HCT116 (cell line): ENCODE measurements around the gene SYTL2. TPM values are rescaled to one million over a fixed set of nuclear protein-coding genes. Genes with fewer than 3 reads are reported as not detected.

ENCODE experiments used
- ATAC-seq: fragments of 200-7000 bp; cut with Tn5 transposase; 2 replicates; pipeline ENCODE4 v1.9.1; 2020; ENCODE audit warnings: mild to moderate bottlenecking, moderate library complexity
- BruUV-seq: library from RNA; stranded (reverse); fragments of 400-500 nt; replicated peaks from 2 replicates; lab custom pipeline; 2021; lab: Mats Ljungman, UMichigan
- CTCF ChIA-PET: fragments of 300-600 bp; sonication (Branson Sonifier 250); formaldehyde crosslinking; loops from one replicate; lab custom pipeline; 2021; ENCODE audit warnings: antibody characterized with exemption; lab: Charles Lee
- POLR2A ChIA-PET: fragments of 300-600, 350-600 bp; sonication (Branson Sonifier 250); formaldehyde crosslinking; loops from one replicate; lab custom pipeline; 2021; ENCODE audit warnings: antibody characterized with exemption; lab: Charles Lee
- RAD21 ChIA-PET, 2 experiments: fragments of 300-600 bp; sonication (Branson Sonifier 250); formaldehyde crosslinking; loops; one replicate each; lab custom pipeline; 2023; ENCODE audit warnings: low total read pairs in 2 of 2; ENCODE audit not compliant: uncharacterized antibody in 2 of 2, unreplicated experiment in 2 of 2, low non-redundant PET in 1 of 2; lab: Charles Lee
- DNase-seq: peaks from one replicate; pipeline ENCODE4 v3.0.0-alpha.2; 2010; ENCODE audit warnings: low read depth, low spot score
- H2AFZ ChIP-seq: fragments of 200-600 bp; shearing (Covaris generic), sonication (generic); 2 replicates; pipeline ENCODE4 v1.6.1; 2017; ENCODE audit warnings: low read depth, mixed run types, mixed read lengths, antibody characterized with exemption, low read length; ENCODE audit not compliant: poor library complexity, severe bottlenecking
- H3K27ac ChIP-seq: 2 replicates; pipeline ENCODE4 v1.5.1; 2012; ENCODE audit warnings: low read depth, low read length
- H3K27me3 ChIP-seq: fragments of 200-600 bp; sonication (generic); 2 replicates; pipeline ENCODE4 v1.6.1; 2016; ENCODE audit warnings: mixed run types, low read length, mixed read lengths; ENCODE audit not compliant: insufficient read depth
- H3K36me3 ChIP-seq, 2 experiments: fragments of 200-500 bp in 1 of 2; fragments of 200-600 bp in 1 of 2; sonication (Bioruptor generic) in 1 of 2; sonication (generic) in 1 of 2; 2 replicates each; pipeline versions ENCODE4 v1.5.1 to v1.6.1; 2014 to 2016; ENCODE audit warnings: low read length in 2 of 2, inconsistent platforms in 1 of 2, mixed read lengths in 1 of 2, mixed run types in 1 of 2; ENCODE audit not compliant: insufficient read depth in 2 of 2, control insufficient read depth in 1 of 2
- H3K4me1 ChIP-seq, 2 experiments: fragments of 200-600 bp in 1 of 2; sonication (generic) in 1 of 2; 2 replicates each; pipeline versions ENCODE4 v1.5.1 to v1.6.1; 2012 to 2017; ENCODE audit warnings: low read length in 2 of 2, inconsistent platforms in 1 of 2, mild to moderate bottlenecking in 1 of 2, mixed read lengths in 1 of 2, mixed run types in 1 of 2, moderate library complexity in 1 of 2; ENCODE audit not compliant: insufficient read depth in 2 of 2, control insufficient read depth in 1 of 2
- H3K4me2 ChIP-seq: fragments of 200-600 bp; sonication (generic); 2 replicates; pipeline ENCODE4 v1.6.1; 2017; ENCODE audit warnings: mixed run types, low read length, mixed read lengths
- H3K4me3 ChIP-seq, 2 experiments: fragments of 200-600 bp in 1 of 2; sonication (generic) in 1 of 2; replicated peaks in 1 of 2; 2 replicates each; pipeline ENCODE4 v1.5.1; 2011 to 2016; ENCODE audit warnings: low read length in 2 of 2, control low read depth in 1 of 2, low read depth in 1 of 2, mild to moderate bottlenecking in 1 of 2, mixed read lengths in 1 of 2, mixed run types in 1 of 2
- H3K79me2 ChIP-seq: fragments of 200-600 bp; sonication (generic); 2 replicates; pipeline ENCODE4 v1.6.1; 2017; ENCODE audit warnings: mild to moderate bottlenecking, mixed run types, low read length, moderate library complexity, mixed read lengths; ENCODE audit not compliant: insufficient read depth
- H3K9ac ChIP-seq: fragments of 200-600 bp; sonication (generic); 2 replicates; pipeline ENCODE4 v1.6.1; 2016; ENCODE audit warnings: low read length, mixed read lengths
- H3K9me2 ChIP-seq: fragments of 200-600 bp; sonication (generic), shearing (Covaris generic); 2 replicates; pipeline ENCODE4 v1.6.1; 2017; ENCODE audit warnings: mixed run types, mild to moderate bottlenecking, moderate library complexity; ENCODE audit not compliant: insufficient read depth
- H3K9me3 ChIP-seq, 2 experiments: fragments of 200-500 bp in 1 of 2; fragments of 200-600 bp in 1 of 2; sonication (Bioruptor generic) in 1 of 2; sonication (generic) in 1 of 2; 2 replicates each; pipeline ENCODE4 v1.6.1; 2014 to 2017; ENCODE audit warnings: low read length in 2 of 2, mixed read lengths in 2 of 2, inconsistent platforms in 1 of 2, low read depth in 1 of 2, mild to moderate bottlenecking in 1 of 2, mixed run types in 1 of 2, moderate library complexity in 1 of 2; ENCODE audit not compliant: control insufficient read depth in 1 of 2, insufficient read depth in 1 of 2
- H4K20me1 ChIP-seq: fragments of 200-600 bp; sonication (generic), shearing (Covaris generic); 2 replicates; pipeline ENCODE4 v1.6.1; 2017; ENCODE audit warnings: mixed run types, mild to moderate bottlenecking, moderate library complexity; ENCODE audit not compliant: insufficient read depth
- CEBPB ChIP-seq: IDR thresholded peaks from 2 replicates; pipeline ENCODE4 v1.6.1; 2012; ENCODE audit warnings: low read depth
- EGR1 ChIP-seq: IDR thresholded peaks from 2 replicates; pipeline ENCODE4 v1.6.1; 2012; ENCODE audit warnings: low read depth
- SIN3A ChIP-seq: IDR thresholded peaks from 2 replicates; pipeline ENCODE4 v1.6.1; 2012; ENCODE audit warnings: low read depth
- SP1 ChIP-seq: IDR thresholded peaks from 2 replicates; pipeline ENCODE4 v1.6.1; 2012; ENCODE audit warnings: low read depth
- SRF ChIP-seq: IDR thresholded peaks from 2 replicates; pipeline ENCODE4 v1.6.1; 2012; ENCODE audit warnings: low read depth
- YY1 ChIP-seq: IDR thresholded peaks from 2 replicates; pipeline ENCODE4 v1.6.1; 2011; ENCODE audit warnings: low read length, low read depth, moderate library complexity, mild to moderate bottlenecking; ENCODE audit not compliant: insufficient replicate concordance; ENCODE audit errors: extremely low read depth
- intact Hi-C: fragments of 100-400 bp; cut with micrococcal nuclease; formaldehyde crosslinking; loops from 2 replicates; pipeline ENCODE4 v1.10.0; 2022
- total RNA-seq: library from RNA; stranded (reverse); gene quantifications from one replicate; pipeline ENCODE4 v1.2.1, GENCODE V29; 2021; ENCODE audit not compliant: unreplicated experiment
- TF ChIP-seq, protein P1 (sequence below): IDR thresholded peaks from 2 replicates; pipeline ENCODE4 v1.6.1; 2011; ENCODE audit warnings: mild to moderate bottlenecking, low read length, moderate library complexity; ENCODE audit not compliant: insufficient replicate concordance; ENCODE audit errors: extremely low read depth
- TF ChIP-seq, protein P2 (sequence below), 3 experiments: fragments of 200-600 bp in 1 of 3; sonication (generic) in 1 of 3; IDR thresholded peaks in 2 of 3; conservative IDR thresholded peaks in 1 of 3; 2 replicates each; pipeline ENCODE4 v1.5.1; 2012 to 2017; ENCODE audit warnings: low read depth in 2 of 3, low read length in 2 of 3, antibody characterized with exemption in 1 of 3, borderline replicate concordance in 1 of 3, control low read depth in 1 of 3, mild to moderate bottlenecking in 1 of 3, mixed read lengths in 1 of 3, mixed run types in 1 of 3, moderate library complexity in 1 of 3; ENCODE audit not compliant: insufficient read depth in 1 of 3
- TF ChIP-seq, protein P3 (sequence below): IDR thresholded peaks from 2 replicates; pipeline ENCODE4 v1.6.1; 2012

SYTL2 gene
- total RNA-seq, 1 experiment from 2014 or later = 12.6 TPM

DNA sequence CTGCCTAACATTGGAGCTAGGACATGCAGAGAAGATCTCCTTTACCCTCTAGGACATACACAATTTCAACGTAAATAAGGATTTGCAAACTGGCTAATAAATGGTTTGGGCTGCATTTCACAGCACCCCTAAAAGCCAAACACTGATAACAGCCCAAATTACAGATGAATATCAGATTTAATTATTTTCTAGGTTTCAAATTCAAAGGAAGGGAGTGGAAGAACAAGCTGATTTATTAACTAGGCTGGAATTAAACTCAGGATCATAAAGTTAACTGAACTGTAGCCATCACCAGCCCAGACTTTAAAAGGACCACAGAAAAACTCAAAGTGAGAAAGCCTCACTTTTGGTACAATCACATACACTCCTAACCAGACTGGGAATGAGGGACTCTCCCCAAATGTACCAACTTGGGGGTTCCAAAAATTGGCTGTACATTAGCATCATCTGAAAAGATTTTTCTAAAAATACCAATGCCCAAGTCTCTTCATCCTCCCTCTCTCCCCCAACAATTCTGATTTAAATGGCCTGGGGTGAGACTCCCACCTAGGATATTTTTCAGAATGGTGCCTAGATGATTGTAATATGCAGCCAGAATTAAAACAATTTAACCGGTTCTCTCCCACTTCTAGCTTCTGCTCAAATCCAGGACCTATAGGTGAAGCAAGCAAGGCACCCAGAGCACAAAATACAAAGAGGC, 43.5 kb downstream of the SYTL2 start:
- no peak overlapping the region for H2AFZ ChIP-seq
- no peak overlapping the region for H3K27ac ChIP-seq
- intact Hi-C loops = no loop called here
- DNase-seq (no peak), ATAC-seq (no peak)
- ChIA-PET RAD21 (no interaction called here), POLR2A (no interaction called here)
- no peak overlapping the region for H3K9ac ChIP-seq
- no peaks in the 10 kb centered on the region for H3K36me3 ChIP-seq
- H3K4me2 ChIP-seq = no peak overlapping the region
- no peak overlapping the region for H3K4me3 ChIP-seq
- H4K20me1 ChIP-seq = no peaks in the 10 kb centered on the region
- H3K27me3 ChIP-seq = no peaks in the 10 kb centered on the region
- H3K9me3 ChIP-seq = no peaks in the 10 kb centered on the region
- BruUV-seq = no TSS peak
- no peak for TF ChIP-seq YY1
- TF ChIP-seq, protein P1, sequence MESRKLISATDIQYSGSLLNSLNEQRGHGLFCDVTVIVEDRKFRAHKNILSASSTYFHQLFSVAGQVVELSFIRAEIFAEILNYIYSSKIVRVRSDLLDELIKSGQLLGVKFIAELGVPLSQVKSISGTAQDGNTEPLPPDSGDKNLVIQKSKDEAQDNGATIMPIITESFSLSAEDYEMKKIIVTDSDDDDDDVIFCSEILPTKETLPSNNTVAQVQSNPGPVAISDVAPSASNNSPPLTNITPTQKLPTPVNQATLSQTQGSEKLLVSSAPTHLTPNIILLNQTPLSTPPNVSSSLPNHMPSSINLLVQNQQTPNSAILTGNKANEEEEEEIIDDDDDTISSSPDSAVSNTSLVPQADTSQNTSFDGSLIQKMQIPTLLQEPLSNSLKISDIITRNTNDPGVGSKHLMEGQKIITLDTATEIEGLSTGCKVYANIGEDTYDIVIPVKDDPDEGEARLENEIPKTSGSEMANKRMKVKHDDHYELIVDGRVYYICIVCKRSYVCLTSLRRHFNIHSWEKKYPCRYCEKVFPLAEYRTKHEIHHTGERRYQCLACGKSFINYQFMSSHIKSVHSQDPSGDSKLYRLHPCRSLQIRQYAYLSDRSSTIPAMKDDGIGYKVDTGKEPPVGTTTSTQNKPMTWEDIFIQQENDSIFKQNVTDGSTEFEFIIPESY = no peak
- no peak for TF ChIP-seq EGR1
- TF ChIP-seq, all 23 proteins: peak for 0
- CTCF ChIA-PET = no interaction called here
- Histone ChIP-seq H3K9me2 (no peaks in the 10 kb centered on the region; the same call in 1 of the 2 replicates), H3K79me2 (no peaks in the 10 kb centered on the region), H3K4me1 (peaks cover 0 to 4% of the 10 kb centered on the region in 2 experiments; a peak in 2 of 4 replicates)

DNA sequence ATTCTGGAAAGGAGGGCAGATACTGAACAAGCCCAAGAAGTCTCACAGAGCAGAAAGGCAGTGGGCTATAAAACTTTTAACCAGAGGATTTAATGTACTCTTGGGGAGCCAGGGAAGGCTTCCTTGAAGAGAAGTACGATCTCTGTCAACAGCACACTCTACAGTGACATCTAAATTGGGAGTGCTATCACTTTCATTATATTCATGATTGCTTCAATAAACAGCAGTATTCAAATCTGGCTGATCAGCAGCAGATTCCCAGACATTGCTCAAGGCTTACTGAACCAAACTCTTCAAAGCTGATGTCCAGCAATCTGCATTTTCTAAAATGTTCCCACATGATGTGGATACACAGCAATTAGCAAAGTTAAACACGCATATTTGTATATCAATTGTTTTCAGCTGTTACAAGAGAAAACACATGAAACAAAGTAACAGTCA, 44.2 kb downstream of the SYTL2 start:
- Histone ChIP-seq H3K4me3 (no peak overlapping the region), H3K36me3 (no peaks in the 10 kb centered on the region)
- TF ChIP-seq EGR1 (no peak), SP1 (no peak), SRF (no peak), SIN3A (no peak), CEBPB (no peak)
- TF ChIP-seq, protein P2, sequence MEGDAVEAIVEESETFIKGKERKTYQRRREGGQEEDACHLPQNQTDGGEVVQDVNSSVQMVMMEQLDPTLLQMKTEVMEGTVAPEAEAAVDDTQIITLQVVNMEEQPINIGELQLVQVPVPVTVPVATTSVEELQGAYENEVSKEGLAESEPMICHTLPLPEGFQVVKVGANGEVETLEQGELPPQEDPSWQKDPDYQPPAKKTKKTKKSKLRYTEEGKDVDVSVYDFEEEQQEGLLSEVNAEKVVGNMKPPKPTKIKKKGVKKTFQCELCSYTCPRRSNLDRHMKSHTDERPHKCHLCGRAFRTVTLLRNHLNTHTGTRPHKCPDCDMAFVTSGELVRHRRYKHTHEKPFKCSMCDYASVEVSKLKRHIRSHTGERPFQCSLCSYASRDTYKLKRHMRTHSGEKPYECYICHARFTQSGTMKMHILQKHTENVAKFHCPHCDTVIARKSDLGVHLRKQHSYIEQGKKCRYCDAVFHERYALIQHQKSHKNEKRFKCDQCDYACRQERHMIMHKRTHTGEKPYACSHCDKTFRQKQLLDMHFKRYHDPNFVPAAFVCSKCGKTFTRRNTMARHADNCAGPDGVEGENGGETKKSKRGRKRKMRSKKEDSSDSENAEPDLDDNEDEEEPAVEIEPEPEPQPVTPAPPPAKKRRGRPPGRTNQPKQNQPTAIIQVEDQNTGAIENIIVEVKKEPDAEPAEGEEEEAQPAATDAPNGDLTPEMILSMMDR (IDR thresholded peaks at IDR 0.05 in 2 of 3, conservative IDR thresholded peaks at IDR 0.05 in 1 of 3; ENCODE audit: borderline replicate concordance in 1 of 3, insufficient read depth in 1 of 3, low read depth in 2 of 3, low read length in 2 of 3) = no peak
- TF ChIP-seq, protein P3, sequence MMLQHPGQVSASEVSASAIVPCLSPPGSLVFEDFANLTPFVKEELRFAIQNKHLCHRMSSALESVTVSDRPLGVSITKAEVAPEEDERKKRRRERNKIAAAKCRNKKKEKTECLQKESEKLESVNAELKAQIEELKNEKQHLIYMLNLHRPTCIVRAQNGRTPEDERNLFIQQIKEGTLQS = no peak
- TF ChIP-seq, protein P1 = no peak
- TF ChIP-seq, all 23 proteins: peak for 0
- ATAC-seq = no peak
- ChIA-PET POLR2A (no interaction called here), CTCF (no interaction called here), RAD21 (no interaction called here)
- no peak overlapping the region for H2AFZ ChIP-seq
- H3K79me2 ChIP-seq = no peaks in the 10 kb centered on the region
- H4K20me1 ChIP-seq = no peaks in the 10 kb centered on the region
- no TSS peak for BruUV-seq
- H3K4me2 ChIP-seq = no peak overlapping the region
- H3K27me3 ChIP-seq = no peaks in the 10 kb centered on the region
- no peak for DNase-seq
- H3K27ac ChIP-seq = no peak overlapping the region
- no peaks in the 10 kb centered on the region; the same call in 1 of the 2 replicates for H3K9me2 ChIP-seq
- H3K9ac ChIP-seq = no peak overlapping the region
- H3K9me3 ChIP-seq = no peaks in the 10 kb centered on the region
- peaks cover 0 to 10% of the 10 kb centered on the region in 2 experiments; a peak in 2 of 4 replicates for H3K4me1 ChIP-seq
- intact Hi-C loops = no loop called here
